HG03135 (cell line): ENCODE results near the gene EIF2D.
"Not testable (repeated sequence)": the region's sequence is repeated elsewhere in the genome, so short reads cannot be mapped to it uniquely, and the experiment has no call there.

ENCODE experiments used
- ATAC-seq: cut with Tn5 transposase; IDR thresholded peaks from one replicate; pipeline ENCODE4 v1.9.1; 2021; ENCODE audit warnings: mild to moderate bottlenecking, moderate library complexity; ENCODE audit not compliant: unreplicated experiment

The EIF2D gene

GRCh38 chr1:206636671-206637070 is 24.4 kb upstream of the EIF2D start:
- ATAC-seq, result no peak

- ATAC-seq, result no peak
These were observed 23.7 kb upstream of the EIF2D start for GRCh38 chr1:206635978-206636345.

GRCh38 chr1:206635080-206635977 is 23.1 kb upstream of the EIF2D start, which contains the start of gene DYRK3:
Gene DYRK3 (plus strand): TSS chr1:206635536. CDS start chr1:206635704, 168 bp downstream.
- ATAC-seq, result peak; percentile 89

- no peak for ATAC-seq
These were observed 22.3 kb upstream of the EIF2D start for GRCh38 chr1:206634365-206635079.

GRCh38 chr1:206633708-206634121 is 21.4 kb upstream of the EIF2D start:
- no peak for ATAC-seq

- ATAC-seq, result no peak
These were observed 18.8 kb upstream of the EIF2D start for GRCh38 chr1:206631085-206631509.

GRCh38 chr1:206628916-206629315 is 16.7 kb upstream of the EIF2D start:
- ATAC-seq, result no peak

GRCh38 chr1:206626396-206626795 is 14.1 kb upstream of the EIF2D start:
- not testable (repeated sequence) for ATAC-seq

- no peak for ATAC-seq
These were observed 2.9 kb downstream of the EIF2D start for GRCh38 chr1:206609229-206609991.

- ATAC-seq, result no peak
These were observed 4.1 kb downstream of the EIF2D start for GRCh38 chr1:206608108-206608698.

- ATAC-seq, result no peak
These were observed 5.4 kb downstream of the EIF2D start for GRCh38 chr1:206606867-206607266.

GRCh38 chr1:206604861-206605260 is 7.4 kb downstream of the EIF2D start:
- no peak for ATAC-seq

- no peak for ATAC-seq
These were observed 11.7 kb downstream of the EIF2D start for GRCh38 chr1:206600527-206600926.

GRCh38 chr1:206596319-206596666 is 16.0 kb downstream of the EIF2D start:
- ATAC-seq, result no peak

GRCh38 chr1:206595581-206596318 is 16.5 kb downstream of the EIF2D start:
- ATAC-seq, result no peak

- ATAC-seq, result no peak
These were observed 18.8 kb downstream of the EIF2D start for GRCh38 chr1:206593351-206593925.

- no peak for ATAC-seq
These were observed 20.6 kb downstream of the EIF2D start for GRCh38 chr1:206591696-206592095.

GRCh38 chr1:206591226-206591625 is 21.0 kb downstream of the EIF2D start:
- ATAC-seq, result no peak

GRCh38 chr1:206590025-206590758 is 22.1 kb downstream of the EIF2D start:
- ATAC-seq, result no peak
